Breast epithelium (tissue), 3 donors: ENCODE data around the gene IL12RB2.

ENCODE experiments used
- CTCF ChIP-seq, 3 donors: fragments of 450-650 bp; IDR thresholded peaks; one replicate each; pipeline ENCODE4 v1.5.1; 2016 to 2017; ENCODE audit warnings: antibody characterized with exemption in 3 of 3, mild to moderate bottlenecking in 3 of 3, moderate library complexity in 3 of 3
- POLR2A ChIP-seq: fragments of 450-650 bp; IDR thresholded peaks from one replicate; pipeline ENCODE4 v1.6.1; 2016; ENCODE audit warnings: antibody characterized with exemption, mild to moderate bottlenecking, moderate library complexity
- POLR2AphosphoS5 ChIP-seq, 3 donors: sonication (generic); formaldehyde crosslinking; IDR thresholded peaks; one replicate each; pipeline ENCODE4 v1.6.1; 2017; ENCODE audit warnings: antibody characterized with exemption in 3 of 3

- no peak for TF ChIP-seq CTCF (IDR thresholded peaks at IDR 0.05)
- no peak for TF ChIP-seq POLR2AphosphoS5 (IDR thresholded peaks at IDR 0.05)
- no peak for TF ChIP-seq POLR2A
Observed at GRCh38 chr1:67333603-67334002, 25.9 kb downstream of the IL12RB2 start.
